ENCODE measurements around the gene POLD4. TPM values are rescaled to one million over a fixed set of nuclear protein-coding genes. Genes with fewer than 3 reads are reported as not detected.
A peak's percentile ranks its signal among the peaks of the same experiment; 100 is the strongest.
"Not testable (repeated sequence)": the region's sequence is repeated elsewhere in the genome, so short reads cannot be mapped to it uniquely, and the experiment has no call there.

POLD4 gene
- 87.5 TPM for total RNA-seq

DNA sequence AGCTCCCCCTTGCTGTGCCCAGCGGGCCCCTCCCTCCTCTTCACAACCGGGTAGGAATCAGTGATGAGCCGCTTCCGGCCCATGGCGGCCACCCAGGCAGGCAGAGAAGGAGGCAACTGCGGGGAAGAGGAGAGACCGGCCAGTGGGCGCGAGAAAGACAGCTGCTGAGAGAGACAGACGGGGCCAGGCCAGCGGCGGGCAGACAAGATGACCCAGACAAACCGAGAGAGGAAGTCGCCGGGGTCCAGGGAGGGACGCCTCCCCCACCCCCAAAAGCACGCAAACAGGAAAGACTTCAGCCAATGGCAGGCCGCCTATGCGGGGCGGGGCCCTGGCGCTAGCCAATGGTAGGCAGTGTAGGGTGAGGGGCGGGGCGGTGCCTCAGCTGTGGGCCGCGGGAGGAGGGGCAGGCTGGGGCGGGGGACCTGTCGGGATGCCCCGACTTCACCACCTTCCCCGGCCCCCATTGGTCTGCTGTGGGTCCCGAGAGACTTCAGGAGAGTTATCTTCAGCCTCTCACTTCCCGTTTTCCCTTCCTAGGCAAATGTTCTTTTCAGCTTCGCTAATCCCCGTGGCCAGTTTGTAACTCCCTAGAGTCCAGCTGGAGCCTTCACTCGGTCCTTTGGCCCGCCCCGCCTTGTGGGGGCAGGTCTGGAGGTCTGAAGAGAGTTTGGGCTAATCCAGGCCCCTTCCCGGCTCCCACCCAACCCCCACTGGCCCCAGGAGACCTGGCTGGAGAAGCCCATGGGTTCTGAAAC lies at the start of gene POLD4:
Gene POLD4, minus strand, starts transcription at position 230 of the 758 bp plus-strand sequence. Its CDS starts 147 bp downstream, at position 83.
- DNase-seq (ENCODE audit: low spot score) = peak; percentile 98

- DNase-seq (ENCODE audit: low spot score) = not testable (repeated sequence)
Measured at GRCh38 chr11:67403085-67403484, 49.7 kb upstream of the POLD4 start.

DNA sequence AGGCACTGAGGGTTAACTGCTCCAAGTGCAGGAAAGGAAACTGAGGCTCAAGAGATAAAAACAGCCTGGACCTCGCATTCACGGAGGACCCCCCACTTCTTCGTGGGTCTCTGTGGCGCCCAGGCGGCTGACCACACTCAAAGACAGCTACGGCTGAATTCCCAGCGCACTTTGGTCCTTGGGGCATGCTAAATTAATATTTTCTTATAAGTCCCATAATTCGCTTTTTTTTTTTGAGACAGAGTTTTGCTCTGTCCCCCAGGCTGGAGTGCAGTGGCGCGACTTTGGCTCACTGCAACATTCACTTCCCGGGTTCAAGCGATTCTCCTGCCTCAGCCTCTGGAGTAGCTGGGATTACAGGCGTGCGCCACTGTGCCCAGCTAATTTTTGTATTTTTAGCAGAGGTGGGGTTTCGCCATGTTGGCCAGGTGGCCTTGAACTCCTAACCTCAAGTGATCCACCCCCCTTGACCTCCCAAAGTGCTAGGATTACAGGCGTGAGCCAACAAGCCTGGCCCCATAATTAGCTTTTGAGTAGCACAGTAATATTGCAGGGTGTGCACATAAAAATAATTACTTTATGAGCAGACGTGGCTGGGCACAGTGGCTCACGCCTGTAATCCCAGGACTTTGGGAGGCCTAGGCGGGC lies 49.0 kb upstream of the POLD4 start:
- not testable (repeated sequence) for DNase-seq (ENCODE audit: low spot score)

GRCh38 chr11:67401495-67402191 lies 48.3 kb upstream of the POLD4 start, which contains the start of gene PPP1CA:
TSS of gene PPP1CA (minus strand) at chr11:67401858. CDS start at chr11:67401782, 76 bp downstream.
- DNase-seq (ENCODE audit: low spot score) = peak; percentile 91

DNA sequence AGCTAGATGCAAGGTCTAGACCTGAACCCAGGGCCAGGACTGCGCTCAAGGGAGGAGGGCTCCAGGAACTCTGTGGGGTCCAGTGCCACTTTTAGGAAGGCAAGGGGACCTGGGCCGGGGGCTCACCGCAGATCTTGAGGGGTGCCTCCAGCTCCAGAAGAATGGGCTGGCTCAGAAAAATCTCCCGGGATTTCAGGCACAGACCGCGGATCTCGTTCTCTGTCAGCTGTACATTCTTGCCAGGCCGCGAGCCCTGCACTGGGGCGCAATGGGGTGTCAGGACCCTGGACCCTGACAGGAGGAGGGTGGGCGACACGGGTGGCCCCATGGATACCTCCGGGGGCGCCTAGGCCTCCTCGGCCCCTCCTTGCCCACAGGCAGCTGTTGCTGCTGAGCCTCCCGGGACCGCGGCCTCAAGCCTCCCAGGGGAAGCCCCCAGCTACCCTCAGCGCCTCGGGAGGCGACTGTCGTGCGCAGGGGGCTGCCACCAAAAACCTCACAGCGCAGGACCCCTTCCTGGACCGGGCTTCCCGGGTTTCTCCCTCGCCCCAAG lies 47.7 kb upstream of the POLD4 start:
- no peak for DNase-seq (ENCODE audit: low spot score)

DNA sequence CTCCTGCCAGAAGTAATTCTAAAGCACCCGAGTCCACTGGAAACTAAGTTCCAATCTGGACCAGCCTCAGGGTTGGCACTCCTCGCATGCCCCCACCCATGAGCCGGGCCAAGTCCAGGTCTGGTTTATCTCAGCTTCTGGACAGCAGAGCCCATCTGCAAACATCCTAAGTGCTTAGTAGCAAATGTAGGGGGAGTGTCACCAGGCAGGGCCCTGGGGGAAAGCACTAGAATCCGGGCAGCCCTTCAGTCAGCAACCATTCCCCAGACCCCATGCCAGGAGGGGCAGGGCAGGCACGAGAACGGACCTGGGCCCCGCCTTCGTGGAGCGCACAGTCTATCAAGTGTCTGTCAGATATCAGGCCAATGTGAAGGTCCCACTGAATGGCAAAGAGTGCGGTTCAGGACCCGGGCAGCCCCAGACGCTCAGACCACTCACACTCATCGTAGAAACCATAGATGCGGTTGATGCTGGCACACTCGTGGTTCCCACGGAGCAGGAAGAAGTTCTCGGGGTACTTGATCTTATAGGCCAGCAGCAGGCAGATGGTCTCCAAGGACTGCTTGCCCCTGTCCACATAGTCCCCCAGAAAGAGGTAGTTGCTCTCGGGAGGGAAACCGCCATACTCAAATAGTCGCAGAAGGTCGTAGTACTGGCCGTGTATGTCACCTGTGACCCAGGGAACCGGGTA lies 47.0 kb upstream of the POLD4 start:
- peak; percentile 48 for DNase-seq (ENCODE audit: low spot score)

DNA sequence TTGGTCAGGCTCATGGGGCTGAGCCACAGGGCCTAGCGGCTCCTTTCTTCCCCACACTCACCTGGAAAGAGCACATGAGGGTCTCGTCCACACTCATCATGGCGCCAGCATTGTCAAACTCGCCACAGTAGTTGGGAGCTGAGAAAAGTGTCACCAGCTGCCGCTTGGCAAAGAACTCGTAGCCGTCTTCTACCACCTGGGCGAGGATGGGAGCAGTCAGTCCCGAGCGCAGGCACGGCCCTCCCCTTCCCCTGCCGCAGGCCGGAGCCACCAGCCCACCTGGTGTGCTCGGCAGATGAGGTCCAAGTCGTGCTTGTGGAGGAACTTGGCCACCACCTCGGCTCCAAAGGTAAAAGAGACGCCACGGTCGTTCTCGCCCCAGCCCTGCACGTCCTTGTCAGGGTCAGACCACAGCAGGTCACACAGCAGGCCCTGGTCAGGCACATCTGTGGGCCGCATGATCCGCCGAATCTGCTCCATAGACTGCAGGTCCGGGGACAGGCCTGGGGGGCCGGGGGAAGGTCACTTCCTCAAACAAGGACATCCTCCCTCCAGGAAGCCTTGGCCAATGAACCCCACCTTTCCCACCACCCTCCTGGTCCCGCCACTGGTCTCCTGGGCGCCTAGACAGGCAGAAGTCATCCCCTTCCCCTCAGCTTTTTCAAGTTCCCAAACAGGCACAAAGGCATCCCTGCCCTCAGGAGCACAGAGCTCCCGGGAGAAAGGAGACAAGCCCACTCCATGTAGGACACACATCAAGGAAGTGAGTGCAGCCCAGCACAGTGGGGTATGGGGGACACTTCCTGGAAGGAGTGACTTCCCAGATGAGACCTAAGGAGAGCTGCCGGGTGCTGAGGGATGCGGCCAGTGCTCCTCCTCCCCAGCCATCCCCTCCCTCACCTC lies 45.6 kb upstream of the POLD4 start:
- no peak for DNase-seq (ENCODE audit: low spot score)

DNA sequence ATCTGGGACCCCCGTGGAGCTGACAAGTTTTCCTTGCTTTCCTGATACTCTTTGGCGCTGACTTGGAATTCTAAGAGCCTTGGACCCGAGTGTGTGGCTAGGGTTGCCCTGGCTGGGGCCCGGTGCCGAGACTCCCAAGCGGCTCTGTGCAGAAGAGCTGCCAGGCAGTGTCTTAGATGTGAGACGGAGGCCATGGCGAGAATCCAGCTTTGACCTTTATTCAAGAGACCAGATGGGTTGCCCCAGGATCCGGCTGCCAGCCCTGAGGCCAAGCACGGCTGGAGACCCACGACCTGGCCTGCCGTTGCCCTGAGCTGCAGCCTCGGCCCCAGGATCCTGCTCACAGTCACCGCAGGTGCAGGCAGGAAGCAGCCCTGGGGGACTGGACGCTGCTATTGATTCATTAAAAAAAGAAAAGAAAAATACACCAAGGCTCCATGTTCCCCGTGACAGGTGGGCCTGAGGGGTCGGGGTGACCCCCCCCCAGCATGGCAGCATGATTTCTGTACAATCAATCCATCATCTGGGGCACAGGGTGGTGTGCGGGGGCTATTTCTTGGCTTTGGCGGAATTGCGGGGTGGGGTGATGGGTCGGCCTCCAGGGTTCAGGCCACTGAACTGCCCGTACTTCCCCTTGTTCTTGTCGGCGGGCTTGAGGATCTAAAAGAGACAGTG lies 44.8 kb upstream of the POLD4 start:
- DNase-seq (ENCODE audit: low spot score) = no peak

- DNase-seq (ENCODE audit: low spot score) = no peak
Measured at GRCh38 chr11:67397536-67397935, 44.2 kb upstream of the POLD4 start.

- DNase-seq (ENCODE audit: low spot score) = no peak
Measured at GRCh38 chr11:67396587-67397389, 43.4 kb upstream of the POLD4 start.

- DNase-seq (ENCODE audit: low spot score) = no peak
Measured at GRCh38 chr11:67396259-67396581, 42.9 kb upstream of the POLD4 start.

GRCh38 chr11:67395555-67396258 lies 42.4 kb upstream of the POLD4 start:
- DNase-seq (ENCODE audit: low spot score) = no peak

DNA sequence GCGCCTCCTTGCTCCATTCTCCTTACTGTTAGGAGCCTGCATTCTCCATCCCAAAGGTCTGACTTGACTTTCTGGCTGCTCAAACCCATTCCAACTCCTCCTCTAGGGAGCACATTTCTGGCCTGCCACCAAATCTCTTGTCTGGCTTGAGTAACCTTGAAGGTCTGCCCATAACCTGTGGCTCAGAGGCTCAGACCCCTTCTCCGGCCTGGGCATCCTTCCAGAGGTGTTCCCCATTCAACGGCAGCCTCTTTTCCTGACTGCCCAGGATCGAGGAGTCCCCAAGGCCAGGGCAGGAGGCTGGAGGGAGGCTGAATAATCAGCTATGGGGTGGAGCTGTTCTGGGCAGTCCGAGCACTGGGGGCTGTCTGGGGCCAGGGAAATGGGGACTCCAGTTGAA lies 40.6 kb upstream of the POLD4 start:
- no peak for DNase-seq (ENCODE audit: low spot score)

- no peak for DNase-seq (ENCODE audit: low spot score)
Measured at GRCh38 chr11:67393437-67393836, 40.1 kb upstream of the POLD4 start.

DNA sequence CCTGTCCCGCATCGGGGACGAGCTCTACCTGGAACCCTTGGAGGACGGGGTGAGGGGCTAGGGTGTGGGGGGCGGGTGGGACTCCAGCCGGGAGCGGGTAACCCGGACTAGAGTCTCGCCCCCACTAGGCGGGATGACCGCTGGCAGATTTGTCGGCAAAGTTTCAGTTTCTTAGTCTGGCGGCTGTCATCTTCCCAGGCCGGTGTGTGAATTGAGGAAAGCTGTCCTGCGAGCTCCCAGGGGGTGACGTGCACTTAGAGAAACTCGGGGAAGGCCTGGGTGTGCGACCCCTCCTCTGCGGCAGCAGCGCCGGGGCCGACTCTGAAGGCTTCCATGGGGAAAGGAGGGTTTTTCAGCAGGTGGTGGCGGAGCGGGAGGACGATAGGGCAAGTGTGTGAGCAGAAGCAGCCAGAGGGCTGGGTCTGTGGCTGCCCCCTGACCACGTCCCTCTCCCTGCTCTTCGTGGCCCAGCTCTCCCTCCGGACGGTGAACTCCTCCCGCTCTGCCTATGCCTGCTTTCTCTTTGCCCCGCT lies 38.9 kb upstream of the POLD4 start:
- DNase-seq (ENCODE audit: low spot score) = no peak

- peak; percentile 96 for DNase-seq (ENCODE audit: low spot score)
Measured at GRCh38 chr11:67391304-67392182, 38.2 kb upstream of the POLD4 start, which contains the start of gene RAD9A. TSS of gene RAD9A (plus strand) at chr11:67391986. CDS start at chr11:67392045, 59 bp downstream.

- no peak for DNase-seq (ENCODE audit: low spot score)
Measured at GRCh38 chr11:67390947-67391303, 37.6 kb upstream of the POLD4 start.
